Activated CD8-positive, alpha-beta T cell treated with anti-CD3 and anti-CD28 coated beads for 36 hours (primary cell): ENCODE measurements around the gene FBN3. TPM values are rescaled to one million over a fixed set of nuclear protein-coding genes. Genes with fewer than 3 reads are reported as not detected.
A peak's percentile ranks its signal among the peaks of the same experiment; 100 is the strongest.

Experiments
- ATAC-seq: fragments of 200-7000 bp; cut with Tn5 transposase; one replicate; pipeline ENCODE4 v1.10.0; 2021; ENCODE audit warnings: mild to moderate bottlenecking, moderate library complexity
- CTCF ChIA-PET: fragments of 350-600 bp; sonication (Branson Sonifier 250); formaldehyde crosslinking; loops from one replicate; lab custom pipeline; 2021; ENCODE audit warnings: antibody characterized with exemption; lab: Charles Lee
- POLR2A ChIA-PET: fragments of 350-600 bp; sonication (Branson Sonifier 250); formaldehyde crosslinking; loops from one replicate; lab custom pipeline; 2021; ENCODE audit warnings: antibody characterized with exemption; lab: Charles Lee
- DNase-seq: peaks from one replicate; pipeline ENCODE4 v3.0.0-alpha.2; 2020
- H3K27ac Mint-ChIP-seq: one replicate; pipeline ENCODE4 v1.8.0; 2021; ENCODE audit warnings: mild to moderate bottlenecking, mixed read lengths
- H3K27me3 Mint-ChIP-seq: one replicate; pipeline ENCODE4 v1.8.0; 2021; ENCODE audit warnings: mixed read lengths
- H3K36me3 Mint-ChIP-seq: one replicate; pipeline ENCODE4 v1.8.0; 2021; ENCODE audit warnings: low read depth, mixed read lengths
- H3K4me1 Mint-ChIP-seq: one replicate; pipeline ENCODE4 v1.8.0; 2021; ENCODE audit warnings: low read depth, mixed read lengths
- H3K4me3 Mint-ChIP-seq: one replicate; pipeline ENCODE4 v1.8.0; 2021; ENCODE audit warnings: mild to moderate bottlenecking, moderate library complexity, mixed read lengths
- H3K9me3 Mint-ChIP-seq: one replicate; pipeline ENCODE4 v1.8.0; 2021; ENCODE audit warnings: mixed read lengths
- CTCF ChIP-seq: fragments of 200-600 bp; IDR thresholded peaks from one replicate; pipeline ENCODE4 v1.8.0; 2022; ENCODE audit warnings: antibody characterized with exemption, mild to moderate bottlenecking
- intact Hi-C: fragments of 100-400 bp; cut with micrococcal nuclease; formaldehyde crosslinking; loops from one replicate; pipeline ENCODE4 v1.10.0; 2022
- total RNA-seq, 2 experiments: library from RNA; stranded (reverse); gene quantifications; one replicate each; pipeline ENCODE4 v1.2.3, GENCODE V29; 2021

FBN3 gene
- total RNA-seq, 2 experiments from 2014 or later: 0.02 TPM; not detected in 1

- Mint-ChIP-seq H3K27ac (no peak overlapping the region), H3K4me3 (no peak overlapping the region), H3K27me3 (no peaks in the 10 kb centered on the region), H3K4me1 (peaks cover 10% of the 10 kb centered on the region), H3K36me3 (no peaks in the 10 kb centered on the region), H3K9me3 (no peaks in the 10 kb centered on the region)
- intact Hi-C loops: no loop called here
- CTCF ChIA-PET: no interaction called here
- ATAC-seq (no peak), DNase-seq (no peak)
- POLR2A ChIA-PET: no interaction called here
- no peak for TF ChIP-seq CTCF
These were observed 92.9 kb downstream of the FBN3 start for GRCh38 chr19:8056533-8056932.

GRCh38 chr19:8054169-8054568 lies 95.2 kb downstream of the FBN3 start:
- Mint-ChIP-seq H3K27ac (no peak overlapping the region), H3K4me3 (no peak overlapping the region), H3K27me3 (no peaks in the 10 kb centered on the region), H3K4me1 (peaks cover 14% of the 10 kb centered on the region), H3K9me3 (no peaks in the 10 kb centered on the region), H3K36me3 (no peaks in the 10 kb centered on the region)
- ChIA-PET CTCF (no interaction called here), POLR2A (interaction anchor here (0.7 kb wide), 1 partner anchor 126 kb away, joined by 3 read pairs; no protein-coding TSS in a partner anchor)
- intact Hi-C loops: no loop called here
- no peak for ATAC-seq
- no peak for DNase-seq
- TF ChIP-seq CTCF: no peak

- peak within 1 kb of the TSS; percentile 7 for H3K27ac Mint-ChIP-seq
These were observed 96.9 kb downstream of the FBN3 start, which contains the start of gene CCL25 for GRCh38 chr19:8052464-8052859. TSS of gene CCL25 (plus strand) at chr19:8052760. CDS start at chr19:8053050, 290 bp downstream.

GRCh38 chr19:8050274-8051096 lies 98.9 kb downstream of the FBN3 start:
- ATAC-seq (peak; percentile 99), DNase-seq (peak; percentile 99)
- Mint-ChIP-seq H3K36me3 (no peaks in the 10 kb centered on the region), H3K4me1 (peaks cover 17% of the 10 kb centered on the region), H3K27me3 (peaks cover 2% of the 10 kb centered on the region), H3K27ac (peak overlapping the region; percentile 52), H3K9me3 (no peaks in the 10 kb centered on the region), H3K4me3 (peak overlapping the region; percentile 51)
- ChIA-PET CTCF (no interaction called here), POLR2A (interaction anchor here (0.6 kb wide), 1 partner anchor 14 kb away, joined by 4 read pairs; no protein-coding TSS in a partner anchor)
- no peak for TF ChIP-seq CTCF
- intact Hi-C loops: no loop called here

More at GRCh38 chr19:8052464-8052859, 96.9 kb downstream of the FBN3 start, which contains the start of gene CCL25:
- no peak for ATAC-seq
- ChIA-PET POLR2A (no interaction called here), CTCF (no interaction called here)
- no peak for TF ChIP-seq CTCF
- H3K9me3 Mint-ChIP-seq: no peaks in the 10 kb centered on the region
- H3K4me1 Mint-ChIP-seq: peaks cover 14% of the 10 kb centered on the region
- no peak within 1 kb of the TSS for H3K4me3 Mint-ChIP-seq
- no peak for DNase-seq
- no peaks in the 10 kb centered on the region for H3K36me3 Mint-ChIP-seq
- H3K27me3 Mint-ChIP-seq: no peaks in the 10 kb centered on the region
- intact Hi-C loops: no loop called here
